Gastrocnemius medialis (tissue), 4 donors: ENCODE results near the gene PSMA8.

Experiments used
- CTCF ChIP-seq, 5 experiments: fragments of 450-650 bp in 3 of 5; fragments of 200-600 bp in 2 of 5; sonication (generic) in 2 of 5; IDR thresholded peaks in 4 of 5; conservative IDR thresholded peaks in 1 of 5; 1 replicate in 4 of 5; 2 replicates in 1 of 5; pipeline ENCODE4 v1.5.1; 2016 to 2019; ENCODE audit warnings: antibody characterized with exemption in 5 of 5, mild to moderate bottlenecking in 3 of 5, moderate library complexity in 3 of 5
- POLR2A ChIP-seq, 2 donors: fragments of 450-650 bp; IDR thresholded peaks; one replicate each; pipeline ENCODE4 v1.6.1; 2017; ENCODE audit warnings: antibody characterized with exemption in 2 of 2, mild to moderate bottlenecking in 2 of 2, moderate library complexity in 2 of 2

- no peak for TF ChIP-seq CTCF (IDR thresholded peaks at IDR 0.05 in 4 of 5, conservative IDR thresholded peaks at IDR 0.05 in 1 of 5)
- TF ChIP-seq POLR2A (IDR thresholded peaks at IDR 0.05), result no peak
These were observed 71.6 kb downstream of the PSMA8 start for GRCh38 chr18:26205318-26205717.
